ENCODE results near the gene ZNF385D.

- TF ChIP-seq CTCF (optimal IDR thresholded peaks at IDR 0.05 in 1 of 3, IDR thresholded peaks at IDR 0.05 in 1 of 3, conservative IDR thresholded peaks at IDR 0.05 in 1 of 3; ENCODE audit: extremely low read depth in 1 of 3, insufficient read depth in 2 of 3, low read length in 3 of 3) (no peak), EZH2 (IDR thresholded peaks at IDR 0.05; ENCODE audit: low read length) (no peak)
Measured at GRCh38 chr3:21601178-21601577, 149.8 kb downstream of the ZNF385D start.

All from keratinocyte (primary cell).